Measurements from ENCODE around the gene MAOB. TPM values are rescaled to one million over a fixed set of nuclear protein-coding genes. Genes with fewer than 3 reads are reported as not detected.

MAOB gene
- total and polyA plus RNA-seq, 7 donors, result 5.2 to 65.4 (median 23.2) TPM

- Histone ChIP-seq H3K9me3 (no peaks in the 10 kb centered on the region), H3K36me3 (peaks cover 0 to 20% (median 3%) of the 10 kb centered on the region in 4 donors), H3K4me1 (no peaks in the 10 kb centered on the region), H3K27me3 (no peaks in the 10 kb centered on the region), H3K4me3 (no peak overlapping the region), H3K27ac (no peak overlapping the region)
- intact Hi-C loops (cut with DNase I), result no loop called here
- TF ChIP-seq EP300 (IDR thresholded peaks at IDR 0.05), result no peak
- no peak for TF ChIP-seq POLR2AphosphoS5 (IDR thresholded peaks at IDR 0.05)
- no peak for TF ChIP-seq POLR2A (IDR thresholded peaks at IDR 0.05)
- TF ChIP-seq, protein P1, sequence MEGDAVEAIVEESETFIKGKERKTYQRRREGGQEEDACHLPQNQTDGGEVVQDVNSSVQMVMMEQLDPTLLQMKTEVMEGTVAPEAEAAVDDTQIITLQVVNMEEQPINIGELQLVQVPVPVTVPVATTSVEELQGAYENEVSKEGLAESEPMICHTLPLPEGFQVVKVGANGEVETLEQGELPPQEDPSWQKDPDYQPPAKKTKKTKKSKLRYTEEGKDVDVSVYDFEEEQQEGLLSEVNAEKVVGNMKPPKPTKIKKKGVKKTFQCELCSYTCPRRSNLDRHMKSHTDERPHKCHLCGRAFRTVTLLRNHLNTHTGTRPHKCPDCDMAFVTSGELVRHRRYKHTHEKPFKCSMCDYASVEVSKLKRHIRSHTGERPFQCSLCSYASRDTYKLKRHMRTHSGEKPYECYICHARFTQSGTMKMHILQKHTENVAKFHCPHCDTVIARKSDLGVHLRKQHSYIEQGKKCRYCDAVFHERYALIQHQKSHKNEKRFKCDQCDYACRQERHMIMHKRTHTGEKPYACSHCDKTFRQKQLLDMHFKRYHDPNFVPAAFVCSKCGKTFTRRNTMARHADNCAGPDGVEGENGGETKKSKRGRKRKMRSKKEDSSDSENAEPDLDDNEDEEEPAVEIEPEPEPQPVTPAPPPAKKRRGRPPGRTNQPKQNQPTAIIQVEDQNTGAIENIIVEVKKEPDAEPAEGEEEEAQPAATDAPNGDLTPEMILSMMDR (IDR thresholded peaks at IDR 0.05), result no peak
- no peak for DNase-seq
- 64 to 80% methylated on average over 6 of the region's 6 CpGs for WGBS, 2 donors
Observed at GRCh38 chrX:43735534-43735933, 146.7 kb downstream of the MAOB start.

DNA sequence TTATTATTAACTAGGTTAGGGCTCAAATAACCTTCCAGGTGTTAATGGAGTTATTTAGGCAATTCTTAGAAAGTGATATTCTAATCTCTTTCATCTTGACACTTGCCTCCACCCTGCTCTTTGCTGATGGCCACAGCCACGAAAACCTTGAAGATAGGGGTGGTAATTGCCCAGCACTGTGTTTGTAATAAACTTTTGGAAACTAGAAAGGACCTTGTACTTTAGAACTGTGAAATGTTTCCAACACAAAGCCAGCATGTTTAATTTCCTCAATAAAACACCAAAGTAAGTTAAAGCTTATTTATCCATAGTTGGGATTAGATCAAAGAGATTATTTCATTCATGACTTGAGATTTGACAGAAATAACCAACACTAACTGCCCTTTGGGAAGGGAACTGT is 147.8 kb downstream of the MAOB start:
- H3K4me1 ChIP-seq, result no peaks in the 10 kb centered on the region
- DNase-seq, result no peak
- intact Hi-C loops (cut with DNase I), result no loop called here
- 13 to 48% methylated on average over 1 of the region's 1 CpG for WGBS, 2 donors
- TF ChIP-seq POLR2A (IDR thresholded peaks at IDR 0.05) (no peak), EP300 (IDR thresholded peaks at IDR 0.05) (no peak), POLR2AphosphoS5 (IDR thresholded peaks at IDR 0.05) (no peak)
- TF ChIP-seq, protein P1 (IDR thresholded peaks at IDR 0.05), result no peak
- no peaks in the 10 kb centered on the region for H3K27me3 ChIP-seq
- peaks cover 0 to 19% (median 3%) of the 10 kb centered on the region in 4 donors for H3K36me3 ChIP-seq
- H3K9me3 ChIP-seq, result no peaks in the 10 kb centered on the region
- H3K4me3 ChIP-seq, result no peak overlapping the region
- H3K27ac ChIP-seq, result no peak overlapping the region

DNA sequence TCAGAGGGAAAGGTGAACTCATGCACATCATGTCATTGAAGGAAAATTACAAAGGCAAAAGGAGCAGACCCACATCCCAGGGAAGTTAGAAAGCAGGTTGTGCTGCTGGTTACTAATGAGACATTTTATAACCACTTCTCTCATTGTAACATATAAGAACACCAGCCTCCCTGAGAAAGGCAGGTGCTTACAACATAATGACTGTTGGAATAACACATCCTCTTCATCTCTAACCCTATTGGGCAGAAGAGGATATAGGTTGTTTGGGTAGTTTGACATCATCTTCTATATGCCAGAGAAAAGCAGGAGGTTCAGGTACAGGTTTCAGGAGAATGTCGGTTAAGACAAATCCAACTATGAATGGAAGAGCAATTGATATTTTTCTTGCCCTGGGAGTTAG is 148.6 kb downstream of the MAOB start:
- Histone ChIP-seq H3K4me3 (no peak overlapping the region), H3K4me1 (no peaks in the 10 kb centered on the region), H3K36me3 (peaks cover 0 to 19% (median 3%) of the 10 kb centered on the region in 4 donors), H3K9me3 (no peaks in the 10 kb centered on the region), H3K27ac (no peak overlapping the region), H3K27me3 (no peaks in the 10 kb centered on the region)
- WGBS, 2 donors, result 15 to 70% methylated on average over 1 of the region's 1 CpG
- TF ChIP-seq POLR2A (IDR thresholded peaks at IDR 0.05) (no peak), POLR2AphosphoS5 (IDR thresholded peaks at IDR 0.05) (no peak), EP300 (IDR thresholded peaks at IDR 0.05) (no peak)
- TF ChIP-seq, protein P1 (IDR thresholded peaks at IDR 0.05), result no peak
- no peak for DNase-seq
- intact Hi-C loops (cut with DNase I), result no loop called here

DNA sequence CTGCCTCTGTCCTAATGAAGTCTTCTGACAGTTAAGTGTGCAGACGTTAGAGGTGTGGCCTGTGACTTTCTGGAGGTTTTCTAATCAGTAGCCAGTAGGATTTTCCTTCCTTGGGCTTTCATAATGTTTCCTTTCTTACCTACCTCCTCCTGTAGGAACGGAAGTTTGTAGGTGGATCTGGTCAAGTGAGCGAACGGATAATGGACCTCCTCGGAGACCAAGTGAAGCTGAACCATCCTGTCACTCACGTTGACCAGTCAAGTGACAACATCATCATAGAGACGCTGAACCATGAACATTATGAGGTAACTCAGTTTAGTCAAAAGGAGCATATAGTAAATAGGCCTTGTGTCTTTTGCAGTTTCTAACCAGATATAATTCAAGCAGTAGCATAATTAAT is 151.2 kb downstream of the MAOB start:
- no peak for DNase-seq
- no peak overlapping the region for H3K4me3 ChIP-seq
- H3K36me3 ChIP-seq, result peaks cover 0 to 19% (median 3%) of the 10 kb centered on the region in 4 donors
- peaks cover 0 to 3% (median 0%) of the 10 kb centered on the region in 4 donors for H3K4me1 ChIP-seq
- intact Hi-C loops (cut with DNase I), result no loop called here
- no peaks in the 10 kb centered on the region for H3K9me3 ChIP-seq
- TF ChIP-seq EP300 (IDR thresholded peaks at IDR 0.05), result no peak
- TF ChIP-seq POLR2AphosphoS5 (IDR thresholded peaks at IDR 0.05), result no peak
- TF ChIP-seq, protein P1 (IDR thresholded peaks at IDR 0.05), result no peak
- TF ChIP-seq POLR2A (IDR thresholded peaks at IDR 0.05), result no peak
- no peak overlapping the region for H3K27ac ChIP-seq
- WGBS, 2 donors, result 87 to 95% methylated on average over 7 of the region's 7 CpGs
- no peaks in the 10 kb centered on the region for H3K27me3 ChIP-seq

- WGBS, 2 donors, result 88 to 89% methylated on average over 1 of the region's 1 CpG
- H3K27me3 ChIP-seq, result no peaks in the 10 kb centered on the region
- DNase-seq, result no peak
- TF ChIP-seq POLR2AphosphoS5 (IDR thresholded peaks at IDR 0.05) (no peak), EP300 (IDR thresholded peaks at IDR 0.05) (no peak), POLR2A (IDR thresholded peaks at IDR 0.05) (no peak)
- TF ChIP-seq, protein P1 (IDR thresholded peaks at IDR 0.05), result no peak
- H3K36me3 ChIP-seq, result peaks cover 0 to 19% (median 3%) of the 10 kb centered on the region in 4 donors
- no peak overlapping the region for H3K4me3 ChIP-seq
- H3K4me1 ChIP-seq, result peaks cover 0 to 3% (median 0%) of the 10 kb centered on the region in 4 donors
- intact Hi-C loops (cut with DNase I), result no loop called here
- no peaks in the 10 kb centered on the region for H3K9me3 ChIP-seq
- H3K27ac ChIP-seq, result no peak overlapping the region
Observed at GRCh38 chrX:43728966-43729365, 153.3 kb downstream of the MAOB start.
